Breast epithelium (tissue), 4 donors: ENCODE data around the gene P2RY11. TPM values are rescaled to one million over a fixed set of nuclear protein-coding genes. Genes with fewer than 3 reads are reported as not detected.

Experiments
- DNase-seq, 2 donors: peaks; one replicate each; pipeline ENCODE4 v3.0.0-alpha.2; 2019; ENCODE audit warnings: low spot score in 2 of 2
- H3K27ac ChIP-seq, 2 donors: fragments of 200-600 bp; sonication (generic) in 1 of 2; one replicate each; pipeline ENCODE4 v1.5.1; 2016 to 2019; ENCODE audit warnings: mild to moderate bottlenecking in 1 of 2
- H3K27me3 ChIP-seq, 2 donors: fragments of 200-600 bp; sonication (generic) in 1 of 2; one replicate each; pipeline versions ENCODE4 v1.5.1 to v1.6.0; 2017 to 2019; ENCODE audit warnings: control low read depth in 1 of 2, mild to moderate bottlenecking in 1 of 2
- H3K36me3 ChIP-seq: fragments of 200-600 bp; one replicate; pipeline ENCODE4 v1.5.1; 2019
- H3K4me1 ChIP-seq, 2 donors: fragments of 200-600 bp; sonication (generic); one replicate each; pipeline ENCODE4 v1.5.1; 2016 to 2019; ENCODE audit warnings: control low read depth in 1 of 2
- H3K4me3 ChIP-seq, 3 donors: fragments of 200-600 bp; sonication (generic); 1 replicate in 2 of 3; 2 replicates in 1 of 3; pipeline ENCODE4 v1.5.1; 2016 to 2019; ENCODE audit warnings: mild to moderate bottlenecking in 3 of 3, moderate library complexity in 2 of 3
- H3K9me3 ChIP-seq, 2 donors: fragments of 200-600 bp; sonication (generic) in 1 of 2; one replicate each; pipeline ENCODE4 v1.5.1; 2016 to 2019; ENCODE audit warnings: control low read depth in 1 of 2
- CTCF ChIP-seq, 3 donors: fragments of 450-650 bp; IDR thresholded peaks; one replicate each; pipeline ENCODE4 v1.5.1; 2016 to 2017; ENCODE audit warnings: antibody characterized with exemption in 3 of 3, mild to moderate bottlenecking in 3 of 3, moderate library complexity in 3 of 3
- POLR2A ChIP-seq: fragments of 450-650 bp; IDR thresholded peaks from one replicate; pipeline ENCODE4 v1.6.1; 2016; ENCODE audit warnings: antibody characterized with exemption, mild to moderate bottlenecking, moderate library complexity
- POLR2AphosphoS5 ChIP-seq, 3 donors: sonication (generic); formaldehyde crosslinking; IDR thresholded peaks; one replicate each; pipeline ENCODE4 v1.6.1; 2017; ENCODE audit warnings: antibody characterized with exemption in 3 of 3
- intact Hi-C: fragments of 100-400 bp; cut with DNase I; formaldehyde crosslinking; loops from one replicate; pipeline ENCODE4 v1.15.1; 2023; ENCODE audit warnings: low total_unique reads
- total RNA-seq, 3 donors: library from RNA; depleted of rRNA; stranded (reverse); fragments of >200 nt; gene quantifications; one replicate each; pipeline ENCODE4 v1.1.0, GENCODE V29; 2016

P2RY11 gene
- total RNA-seq, 3 donors from 2014 or later, result 4.0 to 7.2 (median 4.3) TPM

- Histone ChIP-seq H3K27me3 (no peaks in the 10 kb centered on the region), H3K27ac (no peak overlapping the region), H3K36me3 (no peaks in the 10 kb centered on the region), H3K9me3 (no peaks in the 10 kb centered on the region), H3K4me1 (peaks cover 4 to 8% of the 10 kb centered on the region in 2 donors), H3K4me3 (no peak overlapping the region)
- intact Hi-C loops, result no loop called here
- no peak for DNase-seq
- TF ChIP-seq POLR2A (no peak), POLR2AphosphoS5 (IDR thresholded peaks at IDR 0.05) (no peak), CTCF (IDR thresholded peaks at IDR 0.05) (no peak)
Measured at GRCh38 chr19:10122045-10122444, 10.6 kb downstream of the P2RY11 start.

- TF ChIP-seq POLR2A (no peak), POLR2AphosphoS5 (IDR thresholded peaks at IDR 0.05) (no peak), CTCF (IDR thresholded peaks at IDR 0.05) (no peak)
- H3K9me3 ChIP-seq, result no peaks in the 10 kb centered on the region
- intact Hi-C loops, result no loop called here
- H3K27ac ChIP-seq, result no peak overlapping the region
- no peaks in the 10 kb centered on the region for H3K4me1 ChIP-seq
- no peak for DNase-seq
- H3K4me3 ChIP-seq, result no peak overlapping the region
- no peaks in the 10 kb centered on the region for H3K27me3 ChIP-seq
- H3K36me3 ChIP-seq, result no peaks in the 10 kb centered on the region
Measured at GRCh38 chr19:10124429-10124828, 12.9 kb downstream of the P2RY11 start.

- no peak for DNase-seq
- TF ChIP-seq POLR2AphosphoS5 (IDR thresholded peaks at IDR 0.05), result no peak
- TF ChIP-seq POLR2A, result no peak
- TF ChIP-seq CTCF (IDR thresholded peaks at IDR 0.05), result no peak
- H3K4me1 ChIP-seq, result no peaks in the 10 kb centered on the region
- intact Hi-C loops, result no loop called here
- no peaks in the 10 kb centered on the region for H3K36me3 ChIP-seq
- no peaks in the 10 kb centered on the region for H3K27me3 ChIP-seq
- H3K9me3 ChIP-seq, result no peaks in the 10 kb centered on the region
- no peak overlapping the region for H3K4me3 ChIP-seq
- no peak overlapping the region for H3K27ac ChIP-seq
Measured at GRCh38 chr19:10126213-10126639, 14.7 kb downstream of the P2RY11 start.

GRCh38 chr19:10132905-10133304 lies 21.4 kb downstream of the P2RY11 start:
- H3K9me3 ChIP-seq, result no peaks in the 10 kb centered on the region
- H3K27ac ChIP-seq, result no peak overlapping the region
- intact Hi-C loops, result no loop called here
- TF ChIP-seq POLR2A (no peak), CTCF (IDR thresholded peaks at IDR 0.05) (no peak), POLR2AphosphoS5 (IDR thresholded peaks at IDR 0.05) (no peak)
- H3K4me1 ChIP-seq, result no peaks in the 10 kb centered on the region
- DNase-seq, result no peak
- no peaks in the 10 kb centered on the region for H3K27me3 ChIP-seq
- no peak overlapping the region for H3K4me3 ChIP-seq
- H3K36me3 ChIP-seq, result peaks cover 4% of the 10 kb centered on the region

GRCh38 chr19:10133596-10133995 lies 22.1 kb downstream of the P2RY11 start:
- no peak for TF ChIP-seq CTCF (IDR thresholded peaks at IDR 0.05)
- TF ChIP-seq POLR2A, result no peak
- no peaks in the 10 kb centered on the region for H3K27me3 ChIP-seq
- no peaks in the 10 kb centered on the region for H3K4me1 ChIP-seq
- no peak for DNase-seq
- peaks cover 4% of the 10 kb centered on the region for H3K36me3 ChIP-seq
- intact Hi-C loops, result no loop called here
- no peak overlapping the region for H3K27ac ChIP-seq
- H3K9me3 ChIP-seq, result no peaks in the 10 kb centered on the region
- no peak overlapping the region for H3K4me3 ChIP-seq
